NK-92 treated with Interleukin-12 subunit alpha and Interleukin-12 subunit beta, amount 100 ng/mL, for 24 hours (cell line): ENCODE results near the gene DENND1A.
"Not testable (repeated sequence)": the region's sequence is repeated elsewhere in the genome, so short reads cannot be mapped to it uniquely, and the experiment has no call there.

Source experiments
- DNase-seq: peaks from one replicate; lab custom pipeline; 2025; lab: John Stamatoyannopoulos, UW

The DENND1A gene

DNA sequence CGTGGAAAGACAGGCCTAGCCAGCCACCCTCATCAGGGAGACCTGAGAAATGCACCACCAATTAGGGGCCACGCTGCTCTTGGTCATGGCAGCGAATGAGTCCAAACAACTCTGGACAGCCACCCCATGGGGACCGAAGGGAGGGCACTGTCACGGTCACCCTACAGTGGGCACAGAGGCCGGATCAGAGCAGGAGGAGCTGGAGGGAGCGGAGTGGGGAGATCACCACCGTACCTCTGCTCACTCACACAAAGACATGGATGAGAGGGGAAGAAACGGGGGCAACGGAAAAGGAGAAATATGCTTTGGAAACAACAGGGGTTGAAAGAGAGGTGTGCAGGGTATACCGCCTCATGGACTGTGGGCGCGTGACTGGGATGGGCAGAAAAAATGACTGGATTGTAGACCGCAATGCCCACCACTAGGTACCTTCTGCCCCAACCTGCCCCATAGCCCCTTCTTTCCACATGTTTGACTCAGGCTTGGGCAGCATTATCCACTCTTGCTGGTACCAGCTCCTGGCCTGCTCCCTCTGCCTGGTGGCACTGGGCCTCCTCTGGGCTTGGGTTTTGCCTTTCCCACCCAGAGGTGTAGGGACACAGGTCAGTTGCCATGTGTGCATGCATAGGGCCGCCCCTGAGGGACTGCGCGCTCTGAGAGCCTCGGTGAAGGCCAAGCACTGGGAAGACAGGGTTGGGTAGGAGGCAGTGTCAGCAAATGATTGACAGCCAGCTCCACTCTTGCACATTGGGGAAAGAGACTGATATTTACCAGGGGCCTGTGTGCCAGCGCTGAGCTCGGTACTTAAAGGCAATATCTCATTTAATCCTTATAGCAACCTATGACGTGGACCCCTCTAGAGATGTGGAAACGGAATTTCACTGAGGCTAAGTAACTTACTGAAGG lies 497.3 kb downstream of the DENND1A start:
- DNase-seq: no peak

DNA sequence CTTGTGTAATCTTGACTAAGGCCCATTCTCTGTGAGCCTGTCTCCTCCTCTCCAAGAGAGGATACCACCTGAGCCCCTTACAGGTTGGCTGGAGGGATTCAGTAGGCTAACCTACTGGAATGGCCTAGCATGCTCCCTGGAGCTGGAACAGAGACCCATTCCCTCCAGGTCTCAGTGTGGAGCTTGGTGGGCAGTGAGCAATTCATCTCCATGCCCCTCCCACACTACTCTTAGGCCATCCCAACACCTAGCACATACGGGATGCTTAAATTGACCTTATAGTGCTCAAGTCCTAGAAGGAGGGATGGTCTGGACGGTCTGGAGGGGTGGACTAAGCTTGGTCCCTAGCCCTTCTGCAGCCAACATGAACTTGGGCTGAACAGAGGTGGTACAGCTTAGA lies 498.3 kb downstream of the DENND1A start:
- no peak for DNase-seq

DNA sequence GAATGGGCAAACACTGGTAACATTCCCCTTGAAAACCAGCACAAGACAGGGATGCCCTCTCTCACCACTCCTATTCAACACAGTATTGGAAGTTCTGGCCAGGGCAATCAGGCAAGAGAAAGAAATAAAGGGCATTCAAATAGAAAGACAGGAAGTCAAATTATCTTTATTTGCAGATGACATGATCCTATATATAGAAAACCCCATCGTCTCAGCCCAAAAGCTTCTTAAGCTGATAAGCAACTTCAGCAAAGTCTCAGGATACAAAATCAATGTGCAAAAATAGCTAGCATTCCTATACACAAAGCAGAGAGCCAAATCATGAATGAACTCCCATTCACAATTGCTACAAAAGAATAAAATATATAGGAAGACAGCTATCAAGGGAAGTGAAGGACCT lies 501.5 kb downstream of the DENND1A start:
- not testable (repeated sequence) for DNase-seq

DNA sequence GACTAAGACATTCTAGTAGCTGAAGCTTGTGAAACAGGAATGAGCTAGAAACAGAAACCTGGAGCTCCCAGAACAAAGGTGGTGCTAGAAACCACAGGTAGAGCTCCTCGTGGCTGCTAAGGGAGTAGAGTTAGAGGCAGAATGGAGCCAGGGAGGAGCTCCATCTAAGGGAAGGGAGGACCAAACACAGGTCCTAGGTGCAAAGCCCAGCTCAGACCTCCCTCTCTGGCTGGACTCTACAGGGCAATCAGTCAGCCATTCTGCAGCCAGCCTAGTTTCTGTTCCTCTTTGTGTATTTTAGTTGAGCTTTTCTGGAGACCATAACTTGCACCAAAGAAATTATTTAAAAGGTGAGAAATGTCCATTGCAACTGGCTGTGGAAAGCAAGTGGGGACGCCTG lies 503.5 kb downstream of the DENND1A start:
- no peak for DNase-seq

DNA sequence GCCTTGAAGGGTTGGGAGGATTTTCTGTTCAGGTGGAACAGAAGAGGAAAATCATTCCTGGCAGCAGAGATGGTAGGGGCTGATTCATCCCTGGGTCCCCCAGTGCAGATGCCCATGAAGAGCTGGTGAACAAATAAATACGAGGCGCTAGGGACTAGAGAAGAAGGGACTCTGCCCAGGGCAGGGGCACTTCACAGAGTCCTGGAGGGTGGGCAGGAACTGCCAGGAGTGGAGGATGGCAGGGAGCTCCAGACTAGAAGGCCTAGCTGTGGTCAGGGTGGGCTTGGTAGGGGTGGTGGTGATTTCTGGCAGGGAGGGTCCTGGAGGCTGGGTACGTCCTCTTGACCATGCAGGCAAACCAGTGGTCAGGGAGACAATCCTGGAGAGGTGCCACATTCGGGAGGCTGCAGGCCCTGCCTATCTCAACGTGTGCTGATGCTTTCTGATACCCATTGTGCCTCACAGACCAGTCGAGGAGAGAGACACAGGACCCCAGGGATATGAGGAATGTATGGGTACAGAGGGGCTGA lies 504.0 kb downstream of the DENND1A start:
- DNase-seq: no peak

DNA sequence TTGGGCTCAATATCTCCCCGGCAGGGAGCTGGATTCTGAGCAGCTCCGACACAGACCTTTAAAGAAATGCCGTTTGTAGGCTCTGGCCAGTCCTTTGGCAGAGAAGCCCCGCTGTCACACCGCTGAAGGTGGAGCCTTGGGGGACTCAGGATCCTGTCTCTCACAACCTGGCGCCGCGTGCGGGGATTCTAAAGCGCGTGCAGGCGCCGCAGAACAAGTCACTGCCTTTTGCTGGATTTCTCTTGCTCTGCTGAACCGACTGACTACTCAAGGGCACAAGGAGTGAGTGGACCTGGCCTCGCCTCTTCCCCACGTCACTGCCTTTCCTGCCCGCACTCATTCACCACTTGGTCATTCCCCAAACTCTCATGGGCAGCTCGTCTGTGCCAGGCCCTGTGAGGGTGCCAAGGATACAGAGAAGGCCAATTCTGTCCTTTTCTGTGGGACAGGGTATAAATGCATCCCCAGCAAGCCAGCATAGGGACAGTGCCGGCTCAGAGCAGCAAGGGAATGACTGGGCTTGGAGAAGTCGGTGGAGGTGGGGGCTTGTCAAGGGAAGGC lies 504.6 kb downstream of the DENND1A start:
- no peak for DNase-seq

DNA sequence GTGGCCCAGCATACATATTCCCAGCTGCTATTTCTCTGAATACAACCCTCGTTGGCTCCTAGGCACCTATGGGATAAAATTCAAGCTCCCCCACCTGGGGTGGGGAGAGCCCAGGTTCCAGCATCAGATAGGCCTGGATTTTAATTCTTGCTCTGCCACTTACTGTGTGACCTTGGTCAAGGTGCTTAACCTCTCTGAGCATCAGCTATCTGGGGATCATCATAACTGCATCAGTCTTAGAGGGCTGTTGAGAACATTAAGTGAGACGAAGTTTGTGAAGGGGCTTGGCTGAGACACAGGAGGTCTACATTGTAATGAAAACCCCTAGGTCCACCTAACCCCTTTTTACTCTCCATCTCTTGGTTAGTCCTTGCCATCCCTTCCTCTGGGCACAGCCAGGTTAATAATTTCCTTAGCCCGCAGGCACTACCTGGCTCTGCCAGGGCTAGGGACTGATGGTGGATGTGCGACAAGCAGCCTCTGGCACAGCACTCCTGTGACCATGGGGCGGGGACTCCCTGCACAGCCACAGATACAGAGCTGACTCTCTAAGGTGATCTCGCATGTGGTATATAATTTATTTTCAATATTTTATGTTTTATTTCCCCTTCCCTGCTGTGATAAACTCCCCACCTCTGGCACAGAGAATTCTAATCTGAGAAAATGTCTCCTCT lies 505.2 kb downstream of the DENND1A start:
- no peak for DNase-seq

DNA sequence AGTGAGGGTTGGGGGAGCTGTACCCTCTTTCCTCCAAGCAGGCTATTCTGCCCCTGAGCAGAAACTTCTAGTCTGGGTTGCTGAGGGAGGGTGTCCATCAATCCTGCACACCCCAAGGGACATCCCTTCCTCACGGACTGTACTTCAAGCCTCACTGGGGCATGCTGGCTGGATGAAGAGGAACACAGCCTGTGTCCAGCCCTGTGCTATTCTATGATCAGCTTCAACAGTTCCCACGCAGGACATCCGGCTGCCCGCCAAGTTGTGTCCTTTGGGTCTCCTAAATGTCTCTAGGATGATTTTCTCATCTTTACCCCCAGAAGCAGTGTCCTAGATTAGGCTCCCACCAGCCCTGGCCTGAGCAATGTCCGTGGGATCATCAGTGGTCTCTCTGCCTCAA lies 505.8 kb downstream of the DENND1A start:
- DNase-seq: no peak

DNA sequence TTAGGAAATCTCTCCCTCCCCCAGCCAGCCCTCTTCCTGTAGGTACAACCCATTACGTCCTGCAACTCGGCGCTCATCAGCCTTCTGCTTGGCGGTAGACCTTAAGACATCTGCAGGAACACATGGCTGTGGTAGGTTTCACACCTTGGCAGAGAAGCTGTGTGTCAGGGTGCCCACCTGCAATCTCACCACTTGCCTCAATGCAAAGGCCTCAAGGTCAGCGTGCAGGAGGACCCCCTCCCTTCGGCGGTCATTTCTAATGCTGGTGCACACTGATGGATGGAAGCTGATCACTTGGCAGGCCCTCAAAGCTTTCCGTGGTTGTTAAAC lies 506.6 kb downstream of the DENND1A start:
- DNase-seq: no peak

DNA sequence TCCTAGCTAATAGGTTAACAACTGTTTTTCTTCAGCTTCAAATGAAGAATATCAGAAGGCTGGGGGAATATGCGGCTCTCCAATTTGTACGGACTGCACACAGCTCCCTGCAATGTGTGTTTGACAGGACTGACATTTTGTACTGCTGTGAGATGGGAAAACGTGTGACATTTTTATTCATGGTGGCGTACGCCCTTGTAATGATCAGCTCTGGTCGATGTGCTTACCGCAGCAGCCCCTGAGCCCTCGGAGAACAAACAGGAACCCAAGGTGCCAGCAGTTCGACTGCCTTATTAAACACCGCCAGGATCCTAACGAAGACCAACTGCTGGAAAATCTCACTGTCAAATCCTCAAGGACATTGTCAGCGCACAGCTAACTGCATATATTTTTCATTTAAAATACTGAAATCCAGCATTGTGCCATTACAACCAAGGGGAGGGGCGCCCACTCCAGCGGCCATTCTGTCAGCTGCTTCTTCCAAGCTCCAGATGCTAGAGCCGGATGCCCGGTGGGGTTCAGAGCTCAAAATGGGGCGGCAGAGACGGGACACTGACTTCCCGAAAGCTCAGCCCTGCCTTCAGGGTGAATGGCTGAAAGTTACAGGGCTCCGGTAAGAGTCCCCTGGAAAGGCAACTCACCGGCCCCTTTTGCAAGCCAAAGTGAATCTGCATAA lies 507.2 kb downstream of the DENND1A start:
- DNase-seq: no peak

DNA sequence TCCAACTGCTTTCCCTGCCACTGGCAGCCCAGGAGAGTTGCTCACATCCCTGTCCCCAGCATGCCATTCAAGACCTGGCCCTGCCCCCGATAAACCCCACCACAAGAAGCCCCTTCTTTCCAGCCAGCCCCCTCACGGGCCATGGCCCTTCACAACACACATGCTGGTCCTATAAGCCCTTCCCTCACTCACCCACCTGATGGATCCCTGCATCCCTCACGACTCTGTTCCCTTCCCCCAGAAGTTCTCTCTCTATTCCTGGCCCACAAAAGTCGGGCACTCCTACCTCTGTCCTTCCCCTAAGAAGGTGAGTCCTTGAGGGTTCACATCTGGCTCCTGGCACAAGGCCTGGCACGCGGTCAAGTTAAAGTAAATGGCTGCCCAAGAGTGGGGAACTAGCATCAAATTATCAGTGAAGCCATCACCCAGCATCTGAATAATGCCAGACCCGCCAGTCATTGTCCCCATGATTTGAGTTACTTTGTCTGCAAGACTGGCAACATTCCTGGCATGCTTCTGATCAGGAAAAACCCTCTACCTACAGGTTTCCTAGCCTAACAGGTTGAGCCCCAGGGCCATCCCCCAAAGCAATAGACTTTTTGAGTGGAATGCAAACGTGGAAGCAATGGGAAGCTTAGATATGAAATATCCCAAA lies 508.0 kb downstream of the DENND1A start:
- DNase-seq: no peak

DNA sequence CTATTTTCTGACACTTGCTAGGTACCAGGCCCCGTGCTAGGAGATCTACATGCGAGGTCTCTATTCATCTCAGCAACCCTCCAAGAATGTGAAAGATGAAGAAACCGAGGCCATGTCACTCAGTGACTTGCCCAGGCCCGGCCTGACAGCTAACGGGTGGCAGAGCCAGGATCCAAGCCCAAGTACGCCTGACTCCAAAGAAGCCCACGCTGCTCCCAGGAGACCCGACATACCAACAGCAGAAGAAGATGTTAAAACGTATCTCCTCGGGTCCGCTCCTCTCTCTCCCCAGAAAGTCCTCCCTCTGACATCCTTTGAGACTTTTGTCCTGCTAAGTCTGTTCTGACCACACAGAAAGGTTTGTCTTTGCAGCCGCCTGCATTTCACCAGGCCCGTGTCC lies 508.7 kb downstream of the DENND1A start:
- no peak for DNase-seq

DNA sequence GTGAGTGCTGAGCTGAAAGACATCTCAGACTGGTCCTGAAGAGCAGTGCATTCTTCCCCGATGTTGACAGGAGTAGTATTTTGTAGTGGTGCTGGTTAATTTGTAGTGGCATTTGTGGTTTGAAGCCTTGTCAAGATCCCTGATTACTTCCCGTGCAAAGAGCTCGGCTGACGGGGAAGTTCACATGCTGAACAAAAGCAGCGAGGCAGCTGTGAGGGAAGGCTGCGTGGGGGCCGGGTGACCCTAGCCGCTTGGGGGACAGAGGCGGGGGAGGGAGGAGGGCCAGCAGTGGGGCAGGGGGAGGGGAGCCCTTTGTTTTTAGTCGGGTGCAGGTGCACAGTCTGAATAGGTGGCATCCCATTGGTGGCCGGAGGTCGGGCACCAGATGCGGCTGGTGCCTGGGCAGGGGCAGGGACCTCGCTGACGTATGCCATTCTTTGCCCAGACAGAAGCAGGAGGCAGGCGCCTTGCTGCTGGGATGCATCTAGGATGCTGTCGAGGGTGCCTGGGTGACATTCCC lies 509.3 kb downstream of the DENND1A start:
- no peak for DNase-seq

DNA sequence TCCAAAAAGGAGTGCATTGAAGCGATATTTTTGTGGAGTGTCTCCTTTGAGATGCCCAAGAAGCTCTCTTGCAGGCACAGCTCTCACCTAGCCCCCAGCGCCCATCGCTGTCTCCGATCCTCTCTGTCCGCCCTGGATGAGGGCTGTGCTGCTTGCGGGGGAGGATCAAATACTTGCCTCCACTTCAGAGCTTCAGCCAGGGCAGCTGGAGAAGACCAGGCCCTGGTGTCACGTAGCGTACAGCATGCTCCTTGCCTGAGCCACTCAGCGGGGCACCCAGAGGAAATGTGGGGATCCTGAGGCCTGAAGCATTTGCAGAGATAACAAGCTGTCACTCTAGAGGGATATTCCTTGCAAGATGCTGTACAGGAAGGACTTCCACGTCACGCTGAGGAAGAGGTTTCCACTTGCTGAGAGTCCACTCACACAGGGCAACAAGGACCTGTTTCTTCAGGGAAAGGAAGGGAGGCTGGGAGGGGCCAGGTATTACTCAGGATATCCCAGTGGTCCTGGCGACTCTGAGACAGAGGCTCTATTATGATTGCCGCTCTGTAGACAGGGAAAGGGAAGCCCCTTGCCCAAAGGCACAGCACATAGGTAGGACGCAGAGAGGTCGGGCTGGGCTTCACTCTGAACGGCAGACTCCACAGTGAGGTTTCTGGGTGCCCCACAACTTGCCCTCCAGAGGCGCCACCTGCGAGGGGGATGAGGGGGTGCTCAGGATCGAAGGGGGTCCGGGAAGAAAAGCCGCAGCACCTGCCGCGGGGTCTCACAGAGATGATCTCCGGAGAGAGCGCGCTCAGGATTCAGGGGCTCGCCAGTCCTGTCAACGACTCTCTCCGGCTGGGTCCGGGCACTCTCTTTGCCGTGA lies 510.0 kb downstream of the DENND1A start:
- DNase-seq: no peak

DNA sequence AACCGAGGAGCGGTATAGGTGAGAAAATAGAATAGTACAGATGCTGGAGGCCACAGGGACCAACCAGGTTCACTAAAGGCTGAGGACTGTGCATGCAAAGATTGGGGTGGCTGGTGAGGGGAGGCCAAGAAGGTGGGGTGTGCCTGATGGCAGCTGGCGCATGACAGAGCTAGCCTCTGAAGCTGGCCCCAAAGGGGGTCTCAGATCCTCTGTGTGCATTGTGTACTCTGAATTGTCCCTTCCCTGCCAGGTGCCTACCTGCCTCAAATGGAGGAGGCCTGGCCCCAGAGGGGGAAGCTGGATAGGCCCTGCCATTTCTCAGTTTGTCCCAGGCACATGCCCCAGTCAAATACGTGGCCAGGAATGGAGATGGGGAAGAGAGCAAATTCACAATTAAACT lies 510.8 kb downstream of the DENND1A start:
- DNase-seq: no peak

DNA sequence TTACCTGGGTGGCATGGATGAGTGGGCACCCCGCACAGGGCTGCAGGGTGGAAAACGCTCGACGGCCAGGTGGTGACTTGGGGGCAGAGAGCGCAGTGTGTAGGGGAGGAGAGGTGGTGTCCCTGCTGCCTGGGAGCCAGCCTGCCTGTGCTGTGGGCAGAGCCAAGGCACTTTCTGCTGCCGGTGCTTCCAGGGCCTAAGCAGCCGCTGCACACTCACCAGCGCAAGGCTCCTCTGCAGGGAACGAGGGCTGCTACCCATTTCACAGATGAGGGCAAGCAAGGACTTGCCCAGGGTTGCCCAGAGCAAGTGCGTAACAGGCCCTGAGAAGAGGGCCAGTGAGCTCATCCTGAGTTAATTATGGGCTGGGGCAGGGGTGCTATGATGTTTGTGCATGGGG lies 511.4 kb downstream of the DENND1A start:
- DNase-seq: no peak

DNA sequence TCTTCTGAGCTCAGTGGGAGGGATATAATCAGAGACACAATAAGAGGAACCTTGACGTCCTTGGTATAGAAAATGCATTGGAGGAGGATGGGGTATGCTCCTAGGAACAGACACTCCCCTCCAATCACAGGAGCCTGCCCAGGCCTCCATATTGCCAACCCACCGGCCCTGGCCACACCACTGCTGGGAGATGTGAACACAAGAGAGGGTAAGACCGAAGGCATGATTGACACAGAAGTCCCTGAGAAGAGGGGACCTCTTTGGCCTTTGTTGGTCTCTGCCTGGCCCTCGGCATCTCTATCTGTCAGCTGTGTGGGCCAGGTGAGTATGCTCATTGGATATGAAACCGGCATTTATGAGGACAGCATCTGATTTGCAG lies 511.9 kb downstream of the DENND1A start:
- no peak for DNase-seq

DNA sequence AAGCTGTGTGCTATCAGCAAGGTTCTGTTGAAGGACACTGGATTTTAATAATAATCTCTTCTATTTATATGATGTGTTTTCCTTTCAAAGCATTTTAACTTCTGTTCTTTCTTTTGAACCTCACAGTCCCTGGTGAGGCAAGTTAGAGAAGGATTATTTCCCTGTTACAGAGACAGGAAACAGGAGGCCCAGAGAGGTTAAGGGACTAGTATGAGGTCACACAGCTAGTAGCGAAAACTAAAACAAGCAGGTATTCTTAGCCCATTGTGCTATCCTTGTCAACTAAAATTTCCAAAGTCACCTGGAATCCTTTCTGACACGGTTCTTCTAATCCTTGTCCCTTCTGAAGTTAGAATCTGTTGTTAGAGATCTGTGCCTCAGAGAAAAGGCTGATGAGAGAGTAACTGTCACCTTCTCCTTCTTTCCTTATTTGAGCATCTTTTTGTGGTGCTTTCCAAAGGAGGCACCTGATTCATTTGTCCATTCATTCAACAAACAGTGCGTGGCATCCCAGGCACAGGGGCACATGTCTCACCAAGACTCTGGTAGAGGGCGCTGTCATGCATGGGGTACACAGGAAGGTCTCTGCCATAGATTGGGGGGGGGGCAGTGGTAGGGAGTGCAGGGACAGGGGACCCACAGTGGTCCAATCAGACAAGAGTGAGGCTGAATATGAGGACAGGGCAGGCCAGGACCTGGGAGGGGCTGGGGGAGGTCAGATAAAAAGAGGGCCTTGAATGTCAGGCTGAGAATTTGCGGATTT lies 512.5 kb downstream of the DENND1A start:
- no peak for DNase-seq

DNA sequence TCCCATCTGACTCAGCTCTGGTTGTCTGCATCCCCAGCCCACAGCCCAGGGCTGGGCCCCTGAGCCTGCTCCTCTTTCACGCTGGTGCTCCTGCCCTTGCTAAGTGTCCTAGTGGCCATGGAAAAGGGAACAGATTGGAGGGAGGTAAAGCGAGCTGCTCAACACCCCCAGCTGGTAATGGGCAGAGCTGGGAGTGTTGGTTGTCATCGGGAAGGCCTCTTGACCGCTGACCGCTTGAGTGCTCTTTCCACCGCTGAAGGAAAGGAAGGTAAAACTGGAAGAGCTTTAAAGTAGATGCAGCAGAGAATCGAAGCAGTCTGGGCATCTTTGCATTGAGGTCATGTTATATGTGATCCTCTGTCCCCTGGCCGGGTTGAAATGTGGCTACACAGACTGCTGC lies 513.8 kb downstream of the DENND1A start:
- DNase-seq: no peak
